Measurements from ENCODE around the gene AKAP10.

AKAP10 gene

GRCh38 chr17:20009302-20010098 is 31.9 kb upstream of the AKAP10 start, which contains the start of gene SPECC1:
Gene SPECC1 (plus strand): TSS chr17:20009359. CDS start chr17:20096652, 87,293 bp downstream.
- TF ChIP-seq EZH2phosphoT487 (conservative IDR thresholded peaks at IDR 0.05; ENCODE audit: low read length), result no peak
- TF ChIP-seq CTCF (IDR thresholded peaks at IDR 0.05; ENCODE audit: insufficient read depth, low read length, poor library complexity, severe bottlenecking), result no peak
- H3K36me3 ChIP-seq (ENCODE audit: low read length), result no peaks in the 10 kb centered on the region
- H3K4me2 ChIP-seq (ENCODE audit: low read depth, low read length, poor library complexity, severe bottlenecking), result peak within 1 kb of the TSS; percentile 93
- no peaks in the 10 kb centered on the region for H3K79me2 ChIP-seq (ENCODE audit: insufficient read depth, low read length)
- no peaks in the 10 kb centered on the region for H4K20me1 ChIP-seq (ENCODE audit: low read depth, low read length)
- H3K9me2 ChIP-seq (replicated peaks; ENCODE audit: insufficient read depth, low read length), result no peaks in the 10 kb centered on the region
- H3F3A ChIP-seq (ENCODE audit: insufficient read depth), result no peaks in the 10 kb centered on the region
- no peaks in the 10 kb centered on the region for H3K9me3 ChIP-seq (ENCODE audit: insufficient read depth, low read length)
- peak within 1 kb of the TSS; percentile 57 for H3K4me3 ChIP-seq (ENCODE audit: insufficient read depth, low read length, poor library complexity, severe bottlenecking)
- no peak within 1 kb of the TSS for H3K27ac ChIP-seq (ENCODE audit: low read depth, low read length)
- H3K27me3 ChIP-seq (ENCODE audit: low read length), result no peaks in the 10 kb centered on the region
- peak within 1 kb of the TSS; percentile 100 for H2AFZ ChIP-seq (ENCODE audit: low read depth, low read length, severe bottlenecking)
- peak within 1 kb of the TSS; percentile 51 for H3K9ac ChIP-seq (ENCODE audit: low read length)

GRCh38 chr17:20009052-20009301 is 31.3 kb upstream of the AKAP10 start:
- H3K27ac ChIP-seq (ENCODE audit: low read depth, low read length), result no peak overlapping the region
- peak overlapping the region; percentile 93 for H3K4me2 ChIP-seq (ENCODE audit: low read depth, low read length, poor library complexity, severe bottlenecking)
- H4K20me1 ChIP-seq (ENCODE audit: low read depth, low read length), result no peaks in the 10 kb centered on the region
- peak; percentile 78 for TF ChIP-seq CTCF (IDR thresholded peaks at IDR 0.05; ENCODE audit: insufficient read depth, low read length, poor library complexity, severe bottlenecking)
- TF ChIP-seq EZH2phosphoT487 (conservative IDR thresholded peaks at IDR 0.05; ENCODE audit: low read length), result no peak
- no peaks in the 10 kb centered on the region for H3K9me2 ChIP-seq (replicated peaks; ENCODE audit: insufficient read depth, low read length)
- H3K27me3 ChIP-seq (ENCODE audit: low read length), result no peaks in the 10 kb centered on the region
- H2AFZ ChIP-seq (ENCODE audit: low read depth, low read length, severe bottlenecking), result peak overlapping the region; percentile 100
- H3K9ac ChIP-seq (ENCODE audit: low read length), result peak overlapping the region; percentile 51
- H3K79me2 ChIP-seq (ENCODE audit: insufficient read depth, low read length), result no peaks in the 10 kb centered on the region
- no peaks in the 10 kb centered on the region for H3F3A ChIP-seq (ENCODE audit: insufficient read depth)
- no peaks in the 10 kb centered on the region for H3K36me3 ChIP-seq (ENCODE audit: low read length)
- no peaks in the 10 kb centered on the region for H3K9me3 ChIP-seq (ENCODE audit: insufficient read depth, low read length)
- peak overlapping the region; percentile 57 for H3K4me3 ChIP-seq (ENCODE audit: insufficient read depth, low read length, poor library complexity, severe bottlenecking)

- no peaks in the 10 kb centered on the region for H3K9me3 ChIP-seq (ENCODE audit: insufficient read depth, low read length)
- H3K27me3 ChIP-seq (ENCODE audit: low read length), result no peaks in the 10 kb centered on the region
- peak overlapping the region; percentile 93 for H3K4me2 ChIP-seq (ENCODE audit: low read depth, low read length, poor library complexity, severe bottlenecking)
- H3K4me3 ChIP-seq (ENCODE audit: insufficient read depth, low read length, poor library complexity, severe bottlenecking), result peak overlapping the region; percentile 57
- no peaks in the 10 kb centered on the region for H3F3A ChIP-seq (ENCODE audit: insufficient read depth)
- H4K20me1 ChIP-seq (ENCODE audit: low read depth, low read length), result no peaks in the 10 kb centered on the region
- TF ChIP-seq EZH2phosphoT487 (conservative IDR thresholded peaks at IDR 0.05; ENCODE audit: low read length), result no peak
- TF ChIP-seq CTCF (IDR thresholded peaks at IDR 0.05; ENCODE audit: insufficient read depth, low read length, poor library complexity, severe bottlenecking), result no peak
- H3K9me2 ChIP-seq (replicated peaks; ENCODE audit: insufficient read depth, low read length), result no peaks in the 10 kb centered on the region
- H3K79me2 ChIP-seq (ENCODE audit: insufficient read depth, low read length), result no peaks in the 10 kb centered on the region
- peak overlapping the region; percentile 51 for H3K9ac ChIP-seq (ENCODE audit: low read length)
- no peaks in the 10 kb centered on the region for H3K36me3 ChIP-seq (ENCODE audit: low read length)
- peak overlapping the region; percentile 100 for H2AFZ ChIP-seq (ENCODE audit: low read depth, low read length, severe bottlenecking)
- H3K27ac ChIP-seq (ENCODE audit: low read depth, low read length), result no peak overlapping the region
These were observed 30.8 kb upstream of the AKAP10 start for GRCh38 chr17:20008242-20009051.

All from SU-DHL-6 (cell line).